ENCODE results near the gene TBC1D8.

- TF ChIP-seq, protein P1, sequence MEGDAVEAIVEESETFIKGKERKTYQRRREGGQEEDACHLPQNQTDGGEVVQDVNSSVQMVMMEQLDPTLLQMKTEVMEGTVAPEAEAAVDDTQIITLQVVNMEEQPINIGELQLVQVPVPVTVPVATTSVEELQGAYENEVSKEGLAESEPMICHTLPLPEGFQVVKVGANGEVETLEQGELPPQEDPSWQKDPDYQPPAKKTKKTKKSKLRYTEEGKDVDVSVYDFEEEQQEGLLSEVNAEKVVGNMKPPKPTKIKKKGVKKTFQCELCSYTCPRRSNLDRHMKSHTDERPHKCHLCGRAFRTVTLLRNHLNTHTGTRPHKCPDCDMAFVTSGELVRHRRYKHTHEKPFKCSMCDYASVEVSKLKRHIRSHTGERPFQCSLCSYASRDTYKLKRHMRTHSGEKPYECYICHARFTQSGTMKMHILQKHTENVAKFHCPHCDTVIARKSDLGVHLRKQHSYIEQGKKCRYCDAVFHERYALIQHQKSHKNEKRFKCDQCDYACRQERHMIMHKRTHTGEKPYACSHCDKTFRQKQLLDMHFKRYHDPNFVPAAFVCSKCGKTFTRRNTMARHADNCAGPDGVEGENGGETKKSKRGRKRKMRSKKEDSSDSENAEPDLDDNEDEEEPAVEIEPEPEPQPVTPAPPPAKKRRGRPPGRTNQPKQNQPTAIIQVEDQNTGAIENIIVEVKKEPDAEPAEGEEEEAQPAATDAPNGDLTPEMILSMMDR (IDR thresholded peaks at IDR 0.05): no peak
- TF ChIP-seq POLR2A (IDR thresholded peaks at IDR 0.05): no peak
Measured at GRCh38 chr2:101048756-101049155, 102.4 kb downstream of the TBC1D8 start.
